NCI-H748 (cell line): ENCODE measurements around the gene HYCC2.
A peak's percentile ranks its signal among the peaks of the same experiment; 100 is the strongest.
"Not testable (repeated sequence)": the region's sequence is repeated elsewhere in the genome, so short reads cannot be mapped to it uniquely, and the experiment has no call there.

Source experiments
- DNase-seq: peaks from one replicate; lab custom pipeline; 2025; ENCODE audit not compliant: unreplicated experiment; lab: John Stamatoyannopoulos, UW

Gene HYCC2

GRCh38 chr2:201073071-201073470 is 1.6 kb upstream of the HYCC2 start:
- DNase-seq, result no peak

- no peak for DNase-seq
These were observed 695 bp upstream of the HYCC2 start for GRCh38 chr2:201072201-201072530.

- DNase-seq, result peak; percentile 54
These were observed 458 bp downstream of the HYCC2 start for GRCh38 chr2:201070948-201071478.

GRCh38 chr2:201064797-201065329 is 6.6 kb downstream of the HYCC2 start:
- no peak for DNase-seq

- DNase-seq, result not testable (repeated sequence)
These were observed 8.0 kb downstream of the HYCC2 start for GRCh38 chr2:201063516-201063915.

- no peak for DNase-seq
These were observed 11.3 kb downstream of the HYCC2 start for GRCh38 chr2:201059961-201060755.

- DNase-seq, result no peak
These were observed 12.6 kb downstream of the HYCC2 start for GRCh38 chr2:201058914-201059313.

GRCh38 chr2:201057715-201058248 is 13.7 kb downstream of the HYCC2 start:
- no peak for DNase-seq

- DNase-seq, result no peak
These were observed 14.4 kb downstream of the HYCC2 start for GRCh38 chr2:201057087-201057521.

GRCh38 chr2:201049455-201049854 is 22.0 kb downstream of the HYCC2 start:
- no peak for DNase-seq

GRCh38 chr2:201046881-201047280 is 24.6 kb downstream of the HYCC2 start:
- DNase-seq, result no peak

GRCh38 chr2:201043050-201043449 is 28.4 kb downstream of the HYCC2 start:
- not testable (repeated sequence) for DNase-seq

- DNase-seq, result not testable (repeated sequence)
These were observed 29.0 kb downstream of the HYCC2 start for GRCh38 chr2:201042451-201042850.

GRCh38 chr2:201040867-201041628 is 30.4 kb downstream of the HYCC2 start:
- no peak for DNase-seq

- no peak for DNase-seq
These were observed 32.6 kb downstream of the HYCC2 start for GRCh38 chr2:201038855-201039254.

- not testable (repeated sequence) for DNase-seq
These were observed 33.1 kb downstream of the HYCC2 start for GRCh38 chr2:201038361-201038760.

- not testable (repeated sequence) for DNase-seq
These were observed 37.1 kb downstream of the HYCC2 start for GRCh38 chr2:201034355-201034754.

GRCh38 chr2:201024518-201024917 is 47.0 kb downstream of the HYCC2 start:
- DNase-seq, result no peak

- no peak for DNase-seq
These were observed 49.6 kb downstream of the HYCC2 start for GRCh38 chr2:201021914-201022313.
